GM18907 (cell line): ENCODE data around the gene BMP7.

Experiments
- ATAC-seq: cut with Tn5 transposase; IDR thresholded peaks from one replicate; pipeline ENCODE4 v1.9.1; 2021; ENCODE audit warnings: mild to moderate bottlenecking, moderate library complexity; ENCODE audit not compliant: unreplicated experiment

BMP7 gene

DNA sequence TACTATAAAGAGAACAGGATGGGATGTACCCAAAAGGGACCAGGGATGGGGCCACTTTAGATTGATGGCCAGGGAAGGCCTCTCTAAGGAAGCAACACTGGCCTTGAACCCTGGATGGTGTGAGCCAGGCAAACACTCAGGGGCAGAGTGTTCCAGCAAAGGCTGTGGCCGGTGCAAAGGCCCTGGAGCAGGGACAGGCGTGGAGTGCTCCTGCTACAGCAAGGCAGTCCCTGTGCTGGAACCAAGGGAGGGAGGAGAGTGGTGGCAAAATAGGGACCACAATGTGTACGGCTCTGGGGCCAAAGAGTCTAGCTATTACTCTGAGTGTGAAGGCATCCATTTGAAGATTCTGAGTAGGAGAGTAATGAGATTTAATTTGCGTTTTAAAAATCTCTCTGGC, 131.6 kb downstream of the BMP7 start:
- no peak for ATAC-seq

DNA sequence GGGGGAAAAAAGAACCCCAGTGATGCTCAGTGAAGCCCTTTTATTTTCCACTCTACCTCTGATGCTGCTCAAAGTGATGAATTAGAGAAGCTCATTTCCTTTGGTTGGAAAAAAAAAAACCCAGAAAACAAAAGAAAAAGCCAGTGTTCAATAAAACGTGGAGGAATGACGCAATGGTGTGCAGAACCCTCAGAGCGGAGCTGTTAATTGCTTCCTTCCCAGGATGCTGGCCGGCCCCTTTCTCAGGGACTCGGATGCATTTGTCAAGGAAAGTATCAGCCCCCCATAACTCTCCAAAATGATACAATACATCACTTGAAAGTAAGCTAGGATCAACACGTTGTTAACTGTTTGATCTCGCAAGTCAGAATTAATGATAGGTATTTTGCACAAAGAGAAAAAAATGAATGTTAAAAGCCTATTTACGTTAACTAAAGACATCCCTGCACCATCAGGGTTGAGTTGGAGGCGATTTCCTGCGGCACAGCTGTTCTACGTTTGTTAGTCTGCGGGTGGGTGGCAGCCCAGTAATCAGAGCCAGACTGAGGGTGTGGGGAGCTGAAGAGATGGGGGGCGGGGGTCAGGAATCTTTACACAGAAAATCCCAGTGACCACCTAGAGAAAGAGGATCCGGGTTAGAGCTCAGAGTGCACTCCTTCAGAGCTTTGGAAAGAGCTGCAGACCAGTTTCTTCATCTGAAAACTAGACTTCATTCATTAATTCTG, 132.4 kb downstream of the BMP7 start:
- no peak for ATAC-seq

DNA sequence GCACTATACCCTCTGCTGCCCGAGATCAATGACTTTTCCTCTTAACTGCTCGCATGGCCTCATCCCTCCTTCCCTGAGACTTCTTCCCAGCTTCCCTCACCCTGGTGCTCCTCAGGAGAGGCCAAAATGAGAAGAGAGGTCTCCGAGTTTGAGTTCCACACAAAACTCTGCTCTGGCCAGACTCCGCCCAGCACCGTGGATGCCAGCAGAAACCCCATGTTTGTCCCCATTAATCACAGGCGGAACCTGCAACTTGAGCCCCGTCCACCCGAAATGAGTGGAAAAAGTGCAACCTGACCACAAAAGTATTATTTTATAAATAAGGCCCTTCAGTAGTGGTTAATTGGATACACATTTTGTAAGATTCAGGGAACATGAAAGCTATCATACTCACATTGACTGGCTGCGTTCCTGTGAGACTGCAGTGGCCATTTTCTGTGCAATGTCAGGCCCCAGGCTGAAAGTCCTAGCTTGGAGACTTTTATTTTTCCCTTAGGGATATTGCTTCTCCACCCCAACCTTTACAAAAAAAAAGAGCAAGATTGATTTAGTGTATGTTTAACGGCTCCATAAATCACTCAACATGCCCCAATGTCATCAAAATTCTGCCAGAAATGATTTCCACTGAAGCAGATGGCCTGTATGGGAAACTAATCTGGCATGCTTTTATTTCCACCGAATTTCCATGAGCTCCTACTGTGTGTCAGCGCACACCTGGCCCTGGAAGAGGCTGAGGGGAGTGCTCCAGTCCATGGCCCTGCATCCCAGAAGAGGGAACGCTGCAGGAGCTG, 134.6 kb downstream of the BMP7 start:
- ATAC-seq: no peak

DNA sequence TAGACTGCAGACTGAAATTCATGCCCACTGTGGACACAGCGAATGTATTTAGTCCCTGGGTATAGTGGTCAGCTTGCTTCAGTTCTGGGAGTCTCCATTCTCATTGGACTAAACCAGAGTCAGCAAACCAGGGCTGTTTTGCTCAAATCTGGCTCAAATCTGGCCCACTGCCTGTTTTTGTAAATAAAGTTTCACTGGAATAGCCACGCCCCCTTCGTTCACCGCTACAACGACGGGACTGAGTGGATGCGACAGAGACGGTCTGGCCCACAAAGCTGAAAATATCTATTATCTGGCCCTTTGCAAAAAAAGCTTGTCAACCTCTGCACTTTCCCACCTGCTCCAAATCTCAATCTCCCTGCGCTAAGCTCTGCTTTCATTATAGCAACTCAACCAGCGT, 135.4 kb downstream of the BMP7 start:
- ATAC-seq: no peak

DNA sequence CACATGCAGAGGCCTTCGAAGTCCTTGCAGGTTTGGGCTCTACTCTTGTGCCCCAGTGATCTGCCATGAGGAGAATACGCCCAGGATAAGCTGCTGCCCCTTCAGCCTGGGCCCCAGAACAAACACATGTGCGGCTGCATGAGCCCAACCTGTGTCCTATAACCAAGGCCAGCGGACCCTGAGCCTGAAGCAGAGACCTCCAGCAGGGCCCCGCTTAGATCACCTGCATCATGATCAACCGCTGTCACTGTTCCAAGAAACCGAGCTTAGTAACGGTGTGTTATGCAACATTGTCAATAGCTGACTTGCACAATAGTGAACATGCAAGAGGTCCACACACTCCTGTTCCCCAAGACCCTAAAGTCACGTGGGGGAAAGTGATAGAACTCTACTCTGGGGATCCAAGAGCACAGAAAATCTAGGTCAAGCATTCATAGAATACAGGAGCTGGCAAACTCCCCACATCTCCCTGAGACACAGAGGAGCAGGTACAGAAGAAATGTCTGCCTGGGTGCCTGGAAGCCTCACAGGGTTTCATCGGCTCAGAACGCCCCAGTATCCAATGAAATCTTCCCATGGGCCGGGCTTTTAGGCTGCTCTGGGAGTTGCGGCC, 136.2 kb downstream of the BMP7 start:
- ATAC-seq: no peak

DNA sequence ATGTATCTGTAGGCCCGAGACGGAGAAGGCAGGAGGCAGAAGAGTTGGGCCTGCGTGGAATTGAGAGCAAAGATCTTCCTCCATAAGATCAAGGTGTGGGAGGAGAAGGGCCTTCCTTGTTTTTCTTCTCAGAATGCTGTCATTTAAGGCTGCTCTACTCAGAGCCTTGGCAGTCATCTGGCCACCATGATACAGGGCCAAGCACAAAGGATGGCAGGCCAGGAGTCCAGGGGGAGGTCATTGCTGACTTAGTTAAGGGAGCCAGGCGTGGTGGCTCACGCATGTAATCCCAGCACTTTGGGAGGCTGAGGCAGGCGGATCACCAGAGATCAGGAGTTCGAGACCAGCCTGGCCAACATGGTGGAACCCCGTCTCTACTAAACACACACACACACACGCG, 137.1 kb downstream of the BMP7 start:
- ATAC-seq: no peak

DNA sequence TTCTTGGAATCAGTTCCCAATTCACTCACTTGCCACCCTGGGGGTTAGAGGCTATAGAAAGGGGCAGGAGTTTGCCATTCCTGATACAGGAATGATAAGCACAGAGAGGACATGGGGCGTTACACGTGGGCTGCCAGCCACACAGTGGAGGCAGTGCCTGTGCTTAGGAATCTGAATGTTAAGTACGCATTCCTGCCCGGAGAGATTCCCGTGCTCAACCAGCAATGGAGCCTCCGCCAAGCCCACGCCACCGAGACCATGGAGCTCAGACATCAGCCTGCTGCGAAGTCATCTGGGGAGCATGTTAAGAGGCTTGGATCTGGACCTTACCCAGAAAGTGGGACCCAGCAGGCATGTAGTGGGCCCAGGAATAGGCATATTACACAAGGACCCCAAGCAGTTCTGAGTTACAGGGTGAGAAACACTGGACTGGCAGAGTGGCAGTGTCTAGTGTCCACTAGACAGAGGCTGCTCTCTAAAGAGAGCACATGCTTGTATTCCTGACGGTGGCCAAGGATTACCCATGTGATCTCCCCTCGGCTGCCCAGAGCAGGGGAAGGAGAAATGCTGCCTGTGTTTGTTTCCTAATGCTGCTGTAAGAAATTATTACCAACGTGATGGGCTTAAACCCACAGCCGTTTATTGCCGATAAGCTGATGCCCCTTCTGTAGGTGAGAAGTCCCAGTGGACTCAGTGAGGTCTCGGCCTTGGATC, 138.2 kb downstream of the BMP7 start:
- no peak for ATAC-seq

DNA sequence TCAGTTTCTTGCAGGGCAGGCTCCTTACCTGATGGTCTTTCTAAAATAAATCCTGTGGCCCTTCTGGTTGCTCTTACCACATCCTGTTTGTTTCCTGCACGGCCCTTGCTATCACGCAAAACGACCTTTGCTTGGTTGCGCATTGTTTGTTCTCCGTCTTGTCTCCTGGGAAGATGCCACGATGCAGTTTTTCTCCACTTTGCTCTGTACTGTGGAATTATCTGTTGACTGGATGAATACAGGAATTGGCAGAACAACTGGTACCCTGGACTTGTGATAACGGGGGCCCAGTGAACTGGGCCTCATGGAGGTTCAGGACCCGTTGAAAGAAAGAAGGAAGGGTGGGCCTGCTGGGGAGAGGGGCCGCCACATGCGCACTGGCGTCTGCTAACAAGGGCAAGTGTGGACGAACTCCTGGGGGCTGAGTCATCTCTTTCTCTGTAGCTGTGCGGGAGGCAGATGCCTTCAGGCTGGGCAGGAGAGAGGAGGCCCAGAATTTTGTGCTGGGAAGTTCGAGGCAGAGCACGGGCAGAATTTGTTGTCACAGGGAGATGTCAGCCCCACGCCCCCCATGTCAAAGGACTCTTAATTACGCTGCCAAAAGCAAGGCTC, 139.9 kb downstream of the BMP7 start:
- no peak for ATAC-seq

DNA sequence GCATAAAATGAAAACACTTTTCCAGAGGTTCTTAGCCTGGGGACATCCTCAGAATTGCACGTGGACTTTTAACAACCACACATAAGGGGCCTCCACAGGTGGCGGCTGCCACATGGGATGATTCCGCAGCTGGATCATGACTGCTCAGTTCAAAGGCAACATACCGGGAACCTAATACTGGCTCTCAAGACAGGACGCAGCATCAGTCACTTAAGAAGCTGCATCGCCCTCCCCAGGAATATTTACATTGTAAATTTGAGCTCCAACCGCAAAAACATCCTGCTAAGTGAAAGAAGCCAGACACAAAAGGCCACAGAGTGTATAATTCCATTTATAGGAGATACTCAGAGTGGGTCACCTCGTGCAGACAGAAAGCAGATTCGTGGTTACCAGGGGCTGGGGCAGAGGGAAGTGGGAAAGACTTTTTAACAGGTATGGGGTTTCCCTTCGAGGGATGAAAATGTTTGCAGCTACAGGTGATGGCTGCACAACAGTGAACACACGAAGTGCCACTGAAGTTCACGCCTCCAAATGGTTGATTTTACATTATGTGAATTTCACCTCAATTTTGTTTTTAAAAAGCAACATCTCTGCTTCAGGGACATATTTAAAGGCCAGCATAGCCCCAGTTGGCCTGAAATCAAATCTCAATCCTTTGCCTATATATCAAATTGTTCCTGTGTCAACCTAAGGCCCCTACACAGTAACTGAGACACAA, 141.5 kb downstream of the BMP7 start:
- ATAC-seq: no peak

DNA sequence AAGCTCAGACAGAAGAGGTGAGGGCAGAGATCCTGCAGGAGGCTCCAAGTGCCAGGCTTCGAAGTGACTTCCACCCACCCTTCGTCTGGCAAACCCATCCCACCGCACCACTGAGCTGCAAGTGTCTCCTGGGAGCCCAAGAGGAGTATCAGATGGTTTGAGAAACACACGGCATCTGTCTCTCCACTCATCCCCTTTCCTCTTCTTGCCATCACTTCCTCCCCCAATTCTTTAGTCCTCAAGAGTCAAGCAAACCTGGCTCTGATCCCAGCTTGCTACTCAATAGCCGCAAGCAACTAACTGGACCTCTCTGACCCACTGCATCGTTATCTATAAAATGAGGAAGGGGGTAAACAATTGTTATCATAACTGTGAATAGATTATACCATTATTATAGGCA, 142.1 kb downstream of the BMP7 start:
- ATAC-seq: no peak

DNA sequence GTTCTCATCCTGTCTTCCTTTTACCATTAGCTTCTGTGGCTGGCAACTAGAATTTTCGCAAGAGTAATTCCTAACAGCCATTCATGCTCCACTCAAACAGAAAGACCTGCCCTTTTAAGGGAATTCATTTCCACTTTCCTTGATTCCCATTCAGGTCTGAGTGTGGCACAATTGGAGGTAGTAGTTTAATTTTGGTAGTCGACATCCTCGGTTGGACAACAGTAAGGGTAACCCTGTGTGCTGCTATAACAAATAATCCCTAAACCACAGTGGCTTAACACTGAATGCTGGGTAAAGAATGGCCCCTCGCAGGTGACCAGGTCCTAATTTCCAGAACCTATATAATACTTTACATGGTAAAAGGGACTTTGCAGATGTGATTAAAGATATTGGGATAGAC, 142.9 kb downstream of the BMP7 start:
- no peak for ATAC-seq

DNA sequence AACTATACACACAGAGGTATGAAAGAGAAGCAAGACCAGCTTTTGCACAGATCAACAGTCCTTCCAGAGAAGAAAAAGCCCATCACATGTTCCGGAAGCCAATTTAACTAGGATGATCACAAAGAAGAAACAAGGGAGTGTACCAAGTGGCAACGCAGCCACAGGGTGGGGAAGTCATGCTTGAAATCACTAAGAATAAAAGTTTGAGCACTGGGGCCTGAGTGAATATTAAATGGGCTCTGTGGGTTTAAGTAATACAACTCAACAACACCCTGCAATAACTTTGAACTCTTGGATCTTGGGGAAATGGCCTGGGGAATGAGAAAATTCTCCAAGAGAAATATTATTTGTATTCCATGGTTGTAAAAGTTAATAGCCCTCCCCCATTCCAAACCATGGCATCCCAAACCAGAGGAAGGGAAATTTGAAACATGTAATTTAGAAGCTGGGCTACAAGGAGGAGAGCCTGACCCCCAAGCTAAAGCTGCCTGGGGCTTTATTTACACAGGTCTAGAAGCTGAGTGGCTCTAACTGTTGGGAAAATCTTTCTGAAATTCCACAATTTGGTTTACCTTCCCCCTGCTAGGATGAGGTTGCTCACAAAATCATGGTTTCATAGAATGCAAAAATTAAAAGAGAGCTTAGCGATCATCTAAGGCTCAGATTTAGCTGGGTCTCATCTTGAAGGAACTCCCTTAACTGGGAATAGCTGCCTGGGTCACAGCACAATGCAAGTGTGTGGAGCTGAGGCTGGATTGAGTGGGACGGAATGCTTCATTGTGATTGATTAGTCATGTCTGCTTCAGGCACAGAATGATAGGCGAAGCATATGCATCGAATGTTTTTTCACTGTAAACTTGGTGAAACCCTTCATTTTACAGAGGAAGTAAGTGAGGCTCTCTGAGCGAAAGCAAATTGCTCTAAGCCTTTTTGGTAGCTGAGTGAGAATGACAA, 143.6 kb downstream of the BMP7 start:
- no peak for ATAC-seq

DNA sequence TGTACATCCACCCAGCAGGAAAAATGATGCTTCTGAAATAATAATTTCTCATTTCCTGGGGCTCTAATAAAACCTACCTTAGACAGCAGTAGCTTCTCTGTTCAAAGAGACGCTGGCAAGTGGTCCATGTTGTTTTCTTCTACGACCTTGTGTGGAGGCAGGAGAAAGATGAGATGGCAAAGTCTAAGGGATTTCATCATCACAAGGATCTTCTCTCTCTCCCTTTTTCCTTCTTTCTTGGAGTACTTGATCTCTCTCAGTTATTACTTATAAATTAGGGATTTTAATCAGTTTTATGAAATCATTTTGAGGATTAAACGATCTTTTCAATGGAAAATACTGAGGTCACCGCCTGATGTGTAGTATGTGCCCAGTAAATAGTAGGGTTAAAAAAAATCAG, 147.5 kb downstream of the BMP7 start:
- ATAC-seq: no peak
